Neuronal stem cell (in vitro differentiated cells): ENCODE results near the gene CFAP107.
"Not testable (repeated sequence)": the region's sequence is repeated elsewhere in the genome, so short reads cannot be mapped to it uniquely, and the experiment has no call there.

Experiments
- DNase-seq: peaks from one replicate; pipeline ENCODE4 v3.0.0-alpha.2; 2013; ENCODE audit warnings: low spot score
- H2AFZ ChIP-seq: one replicate; pipeline ENCODE4 v1.6.1; 2013; ENCODE audit warnings: mild to moderate bottlenecking, low read length, inconsistent platforms
- H2AK5ac ChIP-seq: 2 replicates; pipeline ENCODE4 v1.6.1; 2013; ENCODE audit warnings: low read depth, mild to moderate bottlenecking, inconsistent platforms, low read length, moderate library complexity, mixed read lengths
- H2BK120ac ChIP-seq: 2 replicates; pipeline ENCODE4 v1.6.1; 2013; ENCODE audit warnings: low read depth, mild to moderate bottlenecking, inconsistent platforms, low read length, moderate library complexity, mixed read lengths
- H2BK12ac ChIP-seq: one replicate; pipeline ENCODE4 v1.6.1; 2013; ENCODE audit warnings: low read length, inconsistent platforms
- H2BK15ac ChIP-seq: 2 replicates; pipeline ENCODE4 v1.6.1; 2013; ENCODE audit warnings: mild to moderate bottlenecking, low read length, inconsistent platforms, mixed read lengths
- H2BK5ac ChIP-seq: one replicate; pipeline ENCODE4 v1.6.1; 2013; ENCODE audit warnings: inconsistent platforms, mild to moderate bottlenecking, low read length, moderate library complexity
- H3K14ac ChIP-seq: one replicate; pipeline ENCODE4 v1.6.1; 2013; ENCODE audit warnings: low read length, inconsistent platforms
- H3K18ac ChIP-seq: 2 replicates; pipeline ENCODE4 v1.6.1; 2013; ENCODE audit warnings: low read length, inconsistent platforms
- H3K23ac ChIP-seq: 2 replicates; pipeline ENCODE4 v1.6.1; 2013; ENCODE audit warnings: low read depth, mild to moderate bottlenecking, mixed read lengths, low read length, inconsistent platforms; ENCODE audit not compliant: poor library complexity
- H3K27ac ChIP-seq: replicated peaks from 3 replicates; pipeline ENCODE4 v1.5.1; 2013; ENCODE audit warnings: low read length, inconsistent platforms
- H3K27me3 ChIP-seq, 3 experiments: 2 replicates each; pipeline ENCODE4 v1.6.1; 2013; ENCODE audit warnings: low read length in 3 of 3, mild to moderate bottlenecking in 2 of 3, inconsistent platforms in 1 of 3, low read depth in 1 of 3, mixed read lengths in 1 of 3, moderate library complexity in 1 of 3; ENCODE audit not compliant: control insufficient read depth in 3 of 3, insufficient read depth in 3 of 3
- H3K36me3 ChIP-seq, 2 donors: replicated peaks in 1 of 2; 2 replicates each; pipeline ENCODE4 v1.6.1; 2013; ENCODE audit warnings: low read length in 2 of 2; ENCODE audit not compliant: control insufficient read depth in 2 of 2, insufficient read depth in 2 of 2
- H3K4ac ChIP-seq: 2 replicates; pipeline ENCODE4 v1.6.1; 2013; ENCODE audit warnings: inconsistent platforms, mild to moderate bottlenecking, low read length, moderate library complexity
- H3K4me1 ChIP-seq, 2 donors: 1 replicate in 1 of 2; 2 replicates in 1 of 2; pipeline ENCODE4 v1.6.1; 2013; ENCODE audit warnings: low read length in 2 of 2, low read depth in 1 of 2; ENCODE audit not compliant: control insufficient read depth in 2 of 2, insufficient read depth in 1 of 2
- H3K4me2 ChIP-seq: one replicate; pipeline ENCODE4 v1.6.1; 2013; ENCODE audit warnings: mild to moderate bottlenecking, low read length, inconsistent platforms; ENCODE audit not compliant: insufficient read depth, poor library complexity, severe bottlenecking
- H3K4me3 ChIP-seq, 2 donors: 2 replicates each; pipeline ENCODE4 v1.5.1; 2013; ENCODE audit warnings: low read length in 2 of 2, mild to moderate bottlenecking in 2 of 2, inconsistent platforms in 1 of 2, moderate library complexity in 1 of 2
- H3K79me1 ChIP-seq: one replicate; pipeline ENCODE4 v1.6.1; 2013; ENCODE audit warnings: low read depth, mild to moderate bottlenecking, inconsistent platforms, low read length, moderate library complexity
- H3K9ac ChIP-seq: one replicate; pipeline ENCODE4 v1.6.1; 2013; ENCODE audit warnings: mild to moderate bottlenecking, low read depth, low read length, inconsistent platforms; ENCODE audit not compliant: poor library complexity
- H3K9me3 ChIP-seq, 2 donors: replicated peaks in 1 of 2; 2 replicates each; pipeline versions ENCODE3 to v1.6.1; 2013; ENCODE audit warnings: low read length in 2 of 2, mild to moderate bottlenecking in 2 of 2, inconsistent platforms in 1 of 2, low read depth in 1 of 2, mixed read lengths in 1 of 2, moderate library complexity in 1 of 2; ENCODE audit not compliant: control insufficient read depth in 2 of 2, insufficient read depth in 1 of 2
- H4K8ac ChIP-seq: one replicate; pipeline ENCODE4 v1.6.1; 2013; ENCODE audit warnings: low read depth, mild to moderate bottlenecking, inconsistent platforms, low read length, moderate library complexity
- H4K91ac ChIP-seq: one replicate; pipeline ENCODE4 v1.6.1; 2013; ENCODE audit warnings: low read length, low read depth, mild to moderate bottlenecking, inconsistent platforms; ENCODE audit not compliant: poor library complexity
- WGBS, 2 donors: extraction: QIAGEN DNeasy Blood & Tissue Kit; methylation state at CpG; one replicate each; pipeline ENCODE4 v1.1.7; 2013; ENCODE audit warnings: missing lambda C conversion rate in 2 of 2, mixed read lengths in 1 of 2; ENCODE audit not compliant: insufficient read length in 2 of 2, insufficient replicate concordance in 1 of 2; ENCODE audit errors: extremely low coverage in 2 of 2; 5-methylcytosine and 5-hydroxymethylcytosine counted together

CFAP107 gene

GRCh38 chr1:12711536-12711935 is 34.5 kb upstream of the CFAP107 start:
- Histone ChIP-seq H3K4me2 (no peak overlapping the region), H2BK5ac (no peak overlapping the region), H2AFZ (no peak overlapping the region), H2AK5ac (no peak overlapping the region), H3K4me1 (peaks cover 0 to 2% of the 10 kb centered on the region in 2 donors), H3K4ac (no peak overlapping the region), H3K18ac (no peak overlapping the region), H3K27me3 (peaks cover 0 to 7% (median 0%) of the 10 kb centered on the region in 3 experiments), H2BK12ac (no peak overlapping the region), H3K9ac (no peak overlapping the region), H3K27ac (no peak overlapping the region), H3K23ac (no peak overlapping the region), H4K8ac (no peak overlapping the region), H4K91ac (no peak overlapping the region), H3K14ac (no peak overlapping the region), H3K9me3 (peaks cover 0 to 2% of the 10 kb centered on the region in 2 donors), H2BK120ac (no peak overlapping the region), H2BK15ac (no peak overlapping the region), H3K36me3 (no peaks in the 10 kb centered on the region), H3K79me1 (no peaks in the 10 kb centered on the region), H3K4me3 (no peak overlapping the region)
- no peak for DNase-seq
- WGBS, 2 donors, result no CpG with 5 or more reads among the region's 3 CpGs

GRCh38 chr1:12712076-12712475 is 33.9 kb upstream of the CFAP107 start:
- Histone ChIP-seq H3K14ac (no peak overlapping the region), H3K4me1 (peaks cover 0 to 2% of the 10 kb centered on the region in 2 donors), H2BK12ac (no peak overlapping the region), H4K8ac (no peak overlapping the region), H3K27me3 (peaks cover 0 to 7% (median 0%) of the 10 kb centered on the region in 3 experiments), H3K4me3 (no peak overlapping the region), H3K9me3 (peaks cover 0 to 2% of the 10 kb centered on the region in 2 donors), H3K18ac (no peak overlapping the region), H2BK120ac (no peak overlapping the region), H3K27ac (no peak overlapping the region), H2AK5ac (no peak overlapping the region), H3K4me2 (no peak overlapping the region), H3K23ac (no peak overlapping the region), H2BK15ac (no peak overlapping the region), H3K4ac (no peak overlapping the region), H2BK5ac (no peak overlapping the region), H4K91ac (no peak overlapping the region), H2AFZ (no peak overlapping the region), H3K9ac (no peak overlapping the region), H3K79me1 (no peaks in the 10 kb centered on the region), H3K36me3 (no peaks in the 10 kb centered on the region)
- DNase-seq, result no peak
- no CpG with 5 or more reads among the region's 1 CpG for WGBS, 2 donors

GRCh38 chr1:12712929-12713328 is 33.1 kb upstream of the CFAP107 start:
- Histone ChIP-seq H2AFZ (no peak overlapping the region), H4K91ac (no peak overlapping the region), H3K4me3 (no peak overlapping the region), H3K4ac (no peak overlapping the region), H2BK15ac (no peak overlapping the region), H3K23ac (no peak overlapping the region), H3K18ac (no peak overlapping the region), H3K9ac (no peak overlapping the region), H3K27me3 (peaks cover 0 to 11% (median 0%) of the 10 kb centered on the region in 3 experiments), H3K79me1 (no peaks in the 10 kb centered on the region), H3K36me3 (no peaks in the 10 kb centered on the region), H3K27ac (no peak overlapping the region), H3K4me2 (no peak overlapping the region), H2BK12ac (no peak overlapping the region), H2BK120ac (no peak overlapping the region), H3K9me3 (peaks cover 0 to 2% of the 10 kb centered on the region in 2 donors), H3K4me1 (peaks cover 0 to 4% of the 10 kb centered on the region in 2 donors), H2AK5ac (no peak overlapping the region), H2BK5ac (no peak overlapping the region), H3K14ac (no peak overlapping the region), H4K8ac (no peak overlapping the region)
- WGBS, 2 donors, result no CpG with 5 or more reads among the region's 8 CpGs
- DNase-seq, result no peak

- not testable (repeated sequence) for H3K4me1 ChIP-seq, H2BK12ac ChIP-seq, H2BK120ac ChIP-seq, H4K8ac ChIP-seq, H3K4ac ChIP-seq, H2BK5ac ChIP-seq, H4K91ac ChIP-seq, DNase-seq, H3K14ac ChIP-seq, H3K9ac ChIP-seq, H3K27ac ChIP-seq, H3K4me3 ChIP-seq, H3K18ac ChIP-seq, H3K9me3 ChIP-seq, H2AFZ ChIP-seq, H3K23ac ChIP-seq, H3K4me2 ChIP-seq, H2AK5ac ChIP-seq, H3K36me3 ChIP-seq, H2BK15ac ChIP-seq, H3K79me1 ChIP-seq
- WGBS, 2 donors, result 86% methylated on average over 1 of the region's 5 CpGs; no CpG with 5 or more reads in 1 of the 2 donors
- H3K27me3 ChIP-seq, result peaks cover 0 to 11% (median 0%) of the 10 kb centered on the region in 3 experiments
These were observed 32.3 kb upstream of the CFAP107 start for GRCh38 chr1:12713651-12714050.
